ENCODE results near the gene ZBTB17. TPM values are rescaled to one million over a fixed set of nuclear protein-coding genes. Genes with fewer than 3 reads are reported as not detected.

Gene ZBTB17
- total and polyA plus RNA-seq, 2 of the 8 experiments (the other 6 are each of a cell fraction or from before 2014, with no cell fraction given): 24.7 to 36.2 TPM

GRCh38 chr1:15992187-15992553, 16.3 kb upstream of the ZBTB17 start:
- WGBS, 2 experiments (ENCODE audit: extremely low coverage in 1 of 2, insufficient coverage in 1 of 2, insufficient read length in 1 of 2, insufficient replicate concordance in 2 of 2, low coverage in 1 of 2, low lambda C conversion rate in 2 of 2, missing lambda C conversion rate in 1 of 2): 87% methylated on average over 7 of the region's 7 CpGs; no CpG with 5 or more reads in 1 of the 2 experiments
- H2BK120ac ChIP-seq (replicated peaks; ENCODE audit: low read depth, low read length): no peak overlapping the region
- H3K79me2 ChIP-seq (ENCODE audit: control insufficient read depth in 1 of 2, insufficient read depth in 2 of 2, low read length in 2 of 2): no peaks in the 10 kb centered on the region
- H3K23ac ChIP-seq (ENCODE audit: insufficient read length): no peak overlapping the region
- POLR2A ChIA-PET (ENCODE audit: partially characterized antibody): no interaction called here
- H3K4me1 ChIP-seq (replicated peaks in 1 of 4; ENCODE audit: control insufficient read depth in 3 of 4, insufficient read depth in 4 of 4, low read length in 3 of 4): no peaks in the 10 kb centered on the region
- no peak overlapping the region for H3K27ac ChIP-seq (ENCODE audit: low read depth, low read length)
- no peak overlapping the region for H2BK12ac ChIP-seq (ENCODE audit: low read depth, low read length)
- no peak overlapping the region for H4K91ac ChIP-seq (replicated peaks; ENCODE audit: insufficient read length, low read length)
- no peak overlapping the region for H3K4ac ChIP-seq (replicated peaks; ENCODE audit: insufficient read length, low read depth, low read length)
- no peak overlapping the region for H3K56ac ChIP-seq (replicated peaks; ENCODE audit: insufficient read length, low read depth, low read length)
- FAIRE-seq: no peak
- TF ChIP-seq ATF3 (IDR thresholded peaks at IDR 0.05; ENCODE audit: insufficient read depth, low read depth, low read length) (no peak), BCL11A (IDR thresholded peaks at IDR 0.05; ENCODE audit: low read depth in 2 of 2, low read length in 2 of 2) (no peak), SAP30 (IDR thresholded peaks at IDR 0.05; ENCODE audit: insufficient read depth, insufficient replicate concordance, low read length) (no peak), CREB1 (IDR thresholded peaks at IDR 0.05) (no peak), CBX8 (IDR thresholded peaks at IDR 0.05; ENCODE audit: borderline replicate concordance, low read depth, low read length) (no peak)
- H2BK5ac ChIP-seq (ENCODE audit: low read depth, low read length): no peak overlapping the region
- H4K20me1 ChIP-seq (replicated peaks in 1 of 2; ENCODE audit: control insufficient read depth in 1 of 2, insufficient read depth in 2 of 2, low read length in 2 of 2): peaks cover 0 to 3% of the 10 kb centered on the region in 2 experiments
- no peaks in the 10 kb centered on the region for H3K9me3 ChIP-seq (ENCODE audit: insufficient read depth in 2 of 2, low read depth in 1 of 2, low read length in 1 of 2)
- no peak overlapping the region for H2AK5ac ChIP-seq (ENCODE audit: low read depth, low read length)
- H4K5ac ChIP-seq (ENCODE audit: insufficient read length, low read depth, low read length): no peak overlapping the region
- no peak overlapping the region for H2AFZ ChIP-seq (ENCODE audit: low read length)
- H2BK20ac ChIP-seq (ENCODE audit: low read length): no peak overlapping the region
- H3K27me3 ChIP-seq (replicated peaks in 1 of 4; ENCODE audit: control insufficient read depth in 3 of 4, extremely low read depth in 1 of 4, insufficient read depth in 3 of 4, low read length in 3 of 4): no peaks in the 10 kb centered on the region
- no peak for DNase-seq (ENCODE audit: low read depth in 1 of 2, low spot score in 2 of 2)
- no peaks in the 10 kb centered on the region for H3K36me3 ChIP-seq (ENCODE audit: control insufficient read depth in 2 of 4, insufficient read depth in 4 of 4, low read length in 3 of 4)
- no peak overlapping the region for H3K4me2 ChIP-seq (ENCODE audit: insufficient read depth in 1 of 2, low read depth in 2 of 2, low read length in 2 of 2)
- CTCF ChIA-PET (ENCODE audit: partially characterized antibody): no interaction called here
- H3K4me3 ChIP-seq (ENCODE audit: extremely low read depth in 1 of 4, insufficient read depth in 2 of 4, low read depth in 3 of 4, low read length in 4 of 4): no peak overlapping the region
- no peaks in the 10 kb centered on the region for H3K79me1 ChIP-seq (ENCODE audit: low read depth, low read length)
- H4K8ac ChIP-seq (ENCODE audit: extremely low read depth, insufficient read depth, low read length): no peak overlapping the region
- no peak overlapping the region for H3K14ac ChIP-seq (ENCODE audit: insufficient read length)
- no peak overlapping the region for H3K18ac ChIP-seq (ENCODE audit: extremely low read depth, low read length)
- H3K23me2 ChIP-seq (ENCODE audit: low read depth, low read length): no peaks in the 10 kb centered on the region
- H2BK15ac ChIP-seq (ENCODE audit: low read length): no peak overlapping the region
- H3K9ac ChIP-seq (replicated peaks in 1 of 4; ENCODE audit: extremely low read depth in 1 of 4, low read depth in 3 of 4, low read length in 3 of 4): no peak overlapping the region

All from H1 (cell line).